ENCODE measurements around the gene ADRA2C. TPM values are rescaled to one million over a fixed set of nuclear protein-coding genes. Genes with fewer than 3 reads are reported as not detected.

The ADRA2C gene
- total RNA-seq, 1 experiment from 2014 or later: 8.6 TPM

DNA sequence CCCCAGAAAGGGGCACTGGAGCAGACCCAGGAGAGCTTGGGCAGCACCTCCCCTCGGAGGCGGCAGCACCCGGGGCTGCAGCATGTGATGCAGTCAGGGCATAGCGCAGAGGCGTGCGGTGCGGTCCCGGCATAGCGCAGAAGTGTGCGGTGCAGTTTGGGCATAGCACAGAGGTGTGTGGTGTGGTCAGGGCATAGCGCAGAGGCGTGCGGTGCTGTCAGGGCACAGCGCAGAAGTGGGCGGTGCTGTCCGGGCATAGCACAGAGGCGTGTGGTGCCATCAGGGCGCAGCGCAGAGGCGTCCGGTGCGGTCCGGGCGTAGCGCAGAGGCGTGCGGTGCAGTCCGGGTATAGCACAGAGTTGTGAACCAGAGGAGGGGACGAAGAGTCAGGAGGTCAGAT is 42.8 kb downstream of the ADRA2C start:
- H3K27ac ChIP-seq (ENCODE audit: insufficient read length, low read depth, low read length): no peak overlapping the region
- no peaks in the 10 kb centered on the region for H4K20me1 ChIP-seq (ENCODE audit: control insufficient read depth, insufficient read depth, insufficient read length)
- no peak overlapping the region for H3K9ac ChIP-seq (ENCODE audit: extremely low read depth, insufficient read length, low read length)
- no peaks in the 10 kb centered on the region for H3K79me2 ChIP-seq (ENCODE audit: insufficient read depth, low read length)
- H3K14ac ChIP-seq (ENCODE audit: insufficient read depth, low read length): no peak overlapping the region; the same call in 1 of the 2 replicates
- Mint-ChIP-seq H3K4me1 (peaks cover 24 to 40% of the 10 kb centered on the region in 2 experiments), H3K27ac (peak overlapping the region in 2 of 3 experiments; percentile 34 to 45; a peak in 3 of 7 replicates), H3K4me3 (no peak overlapping the region), H3K9me3 (peaks cover 3 to 4% of the 10 kb centered on the region in 2 experiments), H3K27me3 (ENCODE audit: low read depth) (peaks cover 31% of the 10 kb centered on the region), H3K36me3 (ENCODE audit: insufficient read depth in 1 of 3, low read depth in 3 of 3) (no peaks in the 10 kb centered on the region; a peak in 1 of 7 replicates)
- DNase-seq: no peak
- H2AFZ ChIP-seq (ENCODE audit: low read length): no peak overlapping the region
- TF ChIP-seq CTCF (conservative IDR thresholded peaks at IDR 0.05): no peak
- WGBS (ENCODE audit: extremely low coverage, insufficient read length, low lambda C conversion rate): no CpG with 5 or more reads among the region's 29 CpGs
- H2BK120ac ChIP-seq (ENCODE audit: low read depth, low read length, poor library complexity, severe bottlenecking): no peak overlapping the region
- H4K91ac ChIP-seq (ENCODE audit: insufficient read length, low read depth, low read length): no peak overlapping the region
- no peak overlapping the region for H2BK12ac ChIP-seq (ENCODE audit: insufficient read length, low read depth, low read length)
- H3K23me2 ChIP-seq (ENCODE audit: insufficient read length, low read depth, low read length, poor library complexity, severe bottlenecking): no peaks in the 10 kb centered on the region
- no peak overlapping the region for H3K4me2 ChIP-seq (ENCODE audit: insufficient read depth, insufficient read length, low read length)
- no peak overlapping the region for H2BK15ac ChIP-seq (ENCODE audit: low read depth, low read length)
- no peak overlapping the region for H3K4ac ChIP-seq (ENCODE audit: low read depth, low read length)
- no peak overlapping the region for H2BK5ac ChIP-seq (ENCODE audit: insufficient read length, low read length)
- H3K56ac ChIP-seq (ENCODE audit: insufficient read length, low read depth, low read length): no peak overlapping the region
- H3K23ac ChIP-seq (ENCODE audit: insufficient read length, low read depth, low read length): no peak overlapping the region
- no peak overlapping the region for H4K5ac ChIP-seq (ENCODE audit: insufficient read length, low read depth, low read length)
- no peaks in the 10 kb centered on the region for H3K27me3 ChIP-seq (ENCODE audit: insufficient read depth, low read length)
- no peak overlapping the region for H2AK5ac ChIP-seq (ENCODE audit: insufficient read length, low read length)
- H3K79me1 ChIP-seq (ENCODE audit: insufficient read depth, low read depth, low read length, poor library complexity, severe bottlenecking): no peaks in the 10 kb centered on the region
- H4K8ac ChIP-seq (replicated peaks; ENCODE audit: insufficient read length, low read depth, low read length): no peak overlapping the region
- no peak overlapping the region for H3K18ac ChIP-seq (ENCODE audit: insufficient read length, low read depth, low read length)
- H3T11ph ChIP-seq (ENCODE audit: low read length): no peak overlapping the region
- no peak overlapping the region for H2BK20ac ChIP-seq (ENCODE audit: low read depth, low read length, poor library complexity, severe bottlenecking)
- H3K9me3 ChIP-seq (ENCODE audit: control insufficient read depth, low read depth, low read length): no peaks in the 10 kb centered on the region
- no peaks in the 10 kb centered on the region; the same call in 1 of the 2 replicates for H3K4me1 ChIP-seq (ENCODE audit: insufficient read depth, low read length)

Measured in H9 (cell line).